ENCODE measurements around the gene WDFY3.
"Not testable (repeated sequence)": the region's sequence is repeated elsewhere in the genome, so short reads cannot be mapped to it uniquely, and the experiment has no call there.

The WDFY3 gene

GRCh38 chr4:84849051-84849640 is 117.3 kb downstream of the WDFY3 start:
- DNase-seq = no peak

- DNase-seq = no peak
These were observed 118.1 kb downstream of the WDFY3 start for GRCh38 chr4:84848432-84848831.

GRCh38 chr4:84847978-84848377 is 118.5 kb downstream of the WDFY3 start:
- no peak for DNase-seq

GRCh38 chr4:84846985-84847384 is 119.5 kb downstream of the WDFY3 start:
- DNase-seq = no peak

GRCh38 chr4:84841435-84841834 is 125.1 kb downstream of the WDFY3 start:
- no peak for DNase-seq

- no peak for DNase-seq
These were observed 128.7 kb downstream of the WDFY3 start for GRCh38 chr4:84837751-84838150.

- DNase-seq = not testable (repeated sequence)
These were observed 136.9 kb downstream of the WDFY3 start for GRCh38 chr4:84829633-84830032.

- peak; percentile 78 for DNase-seq
These were observed 139.8 kb downstream of the WDFY3 start for GRCh38 chr4:84826681-84827080.

GRCh38 chr4:84825701-84826341 is 140.7 kb downstream of the WDFY3 start:
- DNase-seq = peak; percentile 7

- no peak for DNase-seq
These were observed 145.4 kb downstream of the WDFY3 start for GRCh38 chr4:84821064-84821463.

GRCh38 chr4:84814094-84814750 is 152.3 kb downstream of the WDFY3 start:
- no peak for DNase-seq

GRCh38 chr4:84809946-84810345 is 156.5 kb downstream of the WDFY3 start:
- DNase-seq = no peak

- DNase-seq = no peak
These were observed 158.2 kb downstream of the WDFY3 start for GRCh38 chr4:84808332-84808731.

GRCh38 chr4:84806541-84806940 is 159.9 kb downstream of the WDFY3 start:
- DNase-seq = not testable (repeated sequence)

- DNase-seq = no peak
These were observed 162.4 kb downstream of the WDFY3 start for GRCh38 chr4:84804136-84804535.

GRCh38 chr4:84803720-84804119 is 162.8 kb downstream of the WDFY3 start:
- no peak for DNase-seq

- DNase-seq = no peak
These were observed 163.4 kb downstream of the WDFY3 start for GRCh38 chr4:84803116-84803515.

GRCh38 chr4:84800256-84800655 is 166.2 kb downstream of the WDFY3 start:
- no peak for DNase-seq

GRCh38 chr4:84799318-84799717 is 167.2 kb downstream of the WDFY3 start:
- DNase-seq = no peak

- no peak for DNase-seq
These were observed 170.1 kb downstream of the WDFY3 start for GRCh38 chr4:84796394-84796793.

- DNase-seq = no peak
These were observed 173.9 kb downstream of the WDFY3 start for GRCh38 chr4:84792366-84793301.

GRCh38 chr4:84790769-84791565 is 175.5 kb downstream of the WDFY3 start:
- no peak for DNase-seq

All from NCI-H2171 treated with DMSO at 0.1 percent for 48 hours (cell line).